HepG2 (cell line): ENCODE measurements around the gene TMEM156. TPM values are rescaled to one million over a fixed set of nuclear protein-coding genes. Genes with fewer than 3 reads are reported as not detected.
A peak's percentile ranks its signal among the peaks of the same experiment; 100 is the strongest.

ENCODE experiments used
- ATAC-seq: fragments of 200-7000 bp; cut with Tn5 transposase; 3 replicates; pipeline ENCODE4 v1.9.1; 2020; ENCODE audit warnings: mild to moderate bottlenecking, moderate library complexity
- BruUV-seq: library from RNA; stranded (reverse); fragments of 400-500 nt; replicated peaks from 2 replicates; lab custom pipeline; 2021; lab: Mats Ljungman, UMichigan
- CTCF ChIA-PET: fragments of 300-600 bp; formaldehyde crosslinking; extraction: SDS; loops from one replicate; lab custom pipeline; 2021; ENCODE audit warnings: low total read pairs, inconsistent platforms, low intra/inter-chr PET ratio; lab: Yijun Ruan, JAX
- POLR2A ChIA-PET: fragments of 350-600 bp; sonication (Branson Sonifier 250); formaldehyde crosslinking; loops from one replicate; lab custom pipeline; 2020; ENCODE audit warnings: antibody characterized with exemption, inconsistent platforms; lab: Yijun Ruan, JAX
- DNase-seq: peaks from one replicate; pipeline ENCODE4 v3.0.0-alpha.2; 2015; ENCODE audit warnings: low spot score
- FAIRE-seq: peaks from 3 replicates; lab custom pipeline; 2011; peaks lifted over from hg19 to GRCh38; lab: Jason Lieb, UNC
- H2AFZ ChIP-seq: one replicate; pipeline ENCODE4 v1.6.1; 2011; ENCODE audit warnings: low read length, inconsistent platforms
- H3K27ac ChIP-seq: fragments of 300-600 bp; 3 replicates; pipeline ENCODE4 v1.8.0; 2011; ENCODE audit warnings: mixed run types, mild to moderate bottlenecking, mixed read lengths, low read length, inconsistent platforms; ENCODE audit not compliant: insufficient read depth; ENCODE audit errors: extremely low read length
- H3K27me3 ChIP-seq, 2 experiments: fragments of 200-600 bp in 1 of 2; 2 replicates in 1 of 2; 3 replicates in 1 of 2; pipeline versions ENCODE4 v1.6.0 to v1.8.0; 2011; ENCODE audit warnings: low read length in 2 of 2, mild to moderate bottlenecking in 2 of 2, moderate library complexity in 2 of 2, inconsistent platforms in 1 of 2; ENCODE audit not compliant: insufficient read depth in 2 of 2, control insufficient read depth in 1 of 2
- H3K36me3 ChIP-seq, 2 experiments: fragments of 200-600 bp in 1 of 2; replicated peaks in 1 of 2; 2 replicates in 1 of 2; 3 replicates in 1 of 2; pipeline versions ENCODE4 v1.5.1 to v1.8.0; 2011; ENCODE audit warnings: low read length in 2 of 2, inconsistent platforms in 1 of 2; ENCODE audit not compliant: insufficient read depth in 2 of 2, control insufficient read depth in 1 of 2
- H3K4me1 ChIP-seq: 2 replicates; pipeline ENCODE4 v1.5.1; 2012; ENCODE audit warnings: low read length, inconsistent platforms; ENCODE audit not compliant: insufficient read depth
- H3K4me2 ChIP-seq: 2 replicates; pipeline ENCODE4 v1.6.0; 2011; ENCODE audit warnings: low read depth, low read length, inconsistent platforms
- H3K4me3 ChIP-seq, 3 experiments: fragments of 200-600 bp in 1 of 3; sonication (generic), shearing (Covaris generic) in 1 of 3; replicated peaks in 1 of 3; 2 replicates each; pipeline ENCODE4 v1.5.1; 2011 to 2016; ENCODE audit warnings: low read length in 3 of 3, inconsistent platforms in 2 of 3, low read depth in 2 of 3, mild to moderate bottlenecking in 2 of 3, control low read depth in 1 of 3, mixed read lengths in 1 of 3; ENCODE audit not compliant: insufficient read depth in 1 of 3
- H3K79me2 ChIP-seq: one replicate; pipeline ENCODE4 v1.6.1; 2011; ENCODE audit warnings: low read length, inconsistent platforms; ENCODE audit not compliant: insufficient read depth
- H3K9ac ChIP-seq: 2 replicates; pipeline ENCODE4 v1.6.0; 2011; ENCODE audit warnings: mild to moderate bottlenecking, low read depth, low read length, inconsistent platforms; ENCODE audit not compliant: insufficient read depth
- H3K9me3 ChIP-seq: 2 replicates; pipeline ENCODE4 v1.5.1; 2012; ENCODE audit warnings: mild to moderate bottlenecking, low read length
- H4K20me1 ChIP-seq: 2 replicates; pipeline ENCODE4 v1.6.0; 2011; ENCODE audit warnings: inconsistent platforms, mild to moderate bottlenecking, low read length, moderate library complexity; ENCODE audit not compliant: insufficient read depth
- CBX1 ChIP-seq: IDR thresholded peaks from one replicate; pipeline ENCODE4 v1.6.1; 2016; ENCODE audit warnings: antibody characterized with exemption, low read depth
- CBX2 ChIP-seq, 2 experiments: fragments of 200-600 bp in 1 of 2; sonication (generic); formaldehyde crosslinking in 1 of 2; IDR thresholded peaks; 2 replicates each; pipeline versions ENCODE4 v1.7.0 to v1.8.1; 2018 to 2022; ENCODE audit warnings: low read depth in 2 of 2, low read length in 1 of 2, mild to moderate bottlenecking in 1 of 2, missing genetic modification reagents in 1 of 2
- ETS1 ChIP-seq: sonication (generic); formaldehyde crosslinking; IDR thresholded peaks from 2 replicates; pipeline ENCODE4 v1.4.0; 2020; ENCODE audit warnings: missing genetic modification reagents
- FOXJ3 ChIP-seq: sonication (generic); formaldehyde crosslinking; IDR thresholded peaks from 2 replicates; pipeline ENCODE4 v1.4.0; 2020; ENCODE audit warnings: missing genetic modification reagents, mild to moderate bottlenecking, borderline replicate concordance
- GLI4 ChIP-seq: sonication (generic); formaldehyde crosslinking; IDR thresholded peaks from 2 replicates; pipeline ENCODE4 v1.5.1; 2020; ENCODE audit warnings: missing genetic modification reagents, mild to moderate bottlenecking, moderate library complexity, borderline replicate concordance
- HHEX ChIP-seq: IDR thresholded peaks from 2 replicates; pipeline ENCODE4 v1.6.1; 2016; ENCODE audit warnings: control low read depth
- IRF2 ChIP-seq: IDR thresholded peaks from 2 replicates; pipeline ENCODE4 v1.6.1; 2018; ENCODE audit warnings: missing genetic modification reagents, missing compliant biosample characterization
- JUN ChIP-seq: sonication (generic); formaldehyde crosslinking; IDR thresholded peaks from 2 replicates; pipeline ENCODE4 v1.4.0; 2020; ENCODE audit warnings: mild to moderate bottlenecking, missing genetic modification reagents
- RNF219 ChIP-seq: sonication (generic); formaldehyde crosslinking; IDR thresholded peaks from 2 replicates; pipeline ENCODE4 v1.5.0; 2020; ENCODE audit warnings: mild to moderate bottlenecking, missing genetic modification reagents
- SMARCE1 ChIP-seq: fragments of 450-650 bp; IDR thresholded peaks from 2 replicates; pipeline ENCODE4 v1.6.1; 2017; ENCODE audit warnings: borderline replicate concordance
- ZBTB7A ChIP-seq: sonication (generic); formaldehyde crosslinking; IDR thresholded peaks from 2 replicates; pipeline ENCODE4 v1.8.0; 2022; ENCODE audit warnings: mild to moderate bottlenecking, missing genetic modification reagents
- ZC3H13 ChIP-seq: sonication (generic); formaldehyde crosslinking; IDR thresholded peaks from 2 replicates; pipeline ENCODE4 v1.8.1; 2023; ENCODE audit warnings: mild to moderate bottlenecking, missing genetic modification reagents, moderate library complexity
- ZMAT3 ChIP-seq: sonication (generic); formaldehyde crosslinking; conservative IDR thresholded peaks from 2 replicates; pipeline ENCODE4 v1.7.0; 2021; ENCODE audit warnings: missing genetic modification reagents
- ZNF451 ChIP-seq: sonication (generic); formaldehyde crosslinking; IDR thresholded peaks from 2 replicates; pipeline ENCODE4 v1.5.0; 2020; ENCODE audit warnings: mild to moderate bottlenecking, missing genetic modification reagents
- ZNF652 ChIP-seq: IDR thresholded peaks from 2 replicates; pipeline ENCODE4 v1.6.1; 2016; ENCODE audit warnings: low read depth, borderline replicate concordance
- WGBS: methylation state at CpG from one replicate; pipeline ENCODE4 v1.1.6; 2017; ENCODE audit warnings: low lambda C conversion rate; 5-methylcytosine and 5-hydroxymethylcytosine counted together
- in situ Hi-C: cut with HindIII; loops from 2 replicates; pipeline ENCODE4 v1.10.0; 2017; ENCODE audit warnings: low pct_unique_long_range_greater_than_20kb; ENCODE audit not compliant: extremely low pct_ligation_motif_present
- intact Hi-C: fragments of 100-400 bp; cut with micrococcal nuclease; formaldehyde crosslinking; loops from one replicate; pipeline ENCODE4 v1.10.0; 2022; ENCODE audit not compliant: unreplicated experiment
- polyA plus RNA-seq, 8 experiments: library from polyadenylated mRNA; depleted of rRNA in 3 of 8; stranded (reverse) in 7 of 8; unstranded in 1 of 8; fragments of >200 nt; fragmentation: Illumina TruSeq in 4 of 8; extraction: Trizol in 4 of 8; gene quantifications; 2 replicates each; pipeline versions ENCODE4 v1.2.1 to v1.2.3, GENCODE V29; 2011 to 2016; ENCODE audit warnings: low read depth in 4 of 8, missing spikeins in 1 of 8, mixed read lengths in 1 of 8; ENCODE audit not compliant: insufficient read depth in 1 of 8
- total RNA-seq, 5 experiments: library from RNA; depleted of rRNA; stranded (reverse); fragments of >200 nt; fragmentation: Illumina TruSeq; extraction: Trizol; gene quantifications; 2 replicates each; pipeline ENCODE4 v1.2.3, GENCODE V29; 2016; ENCODE audit warnings: low read depth in 1 of 5

TMEM156 gene
- total and polyA plus RNA-seq, 2 of the 13 experiments (the other 11 are each of a cell fraction or from before 2014, with no cell fraction given) = 1.6 TPM; not detected in 1

GRCh38 chr4:39062094-39062769, 30.0 kb upstream of the TMEM156 start, which contains the start of gene KLHL5:
TSS of gene KLHL5 (plus strand) at chr4:39062232. CDS start at chr4:39062653, 421 bp downstream.
- H3K4me2 ChIP-seq = no peak within 1 kb of the TSS
- no peak for ATAC-seq
- H3K79me2 ChIP-seq = peaks cover 28% of the 10 kb centered on the region
- POLR2A ChIA-PET = no interaction called here
- BruUV-seq = no TSS peak
- no peak within 1 kb of the TSS for H3K4me3 ChIP-seq
- no peaks in the 10 kb centered on the region for H3K27me3 ChIP-seq
- no peaks in the 10 kb centered on the region; a peak in 1 of 5 replicates for H3K36me3 ChIP-seq
- H3K4me1 ChIP-seq = peaks cover 13% of the 10 kb centered on the region
- no peak within 1 kb of the TSS for H3K27ac ChIP-seq
- DNase-seq = no peak
- no peak within 1 kb of the TSS for H3K9ac ChIP-seq
- CTCF ChIA-PET = no interaction called here
- no peak for FAIRE-seq
- no peaks in the 10 kb centered on the region for H3K9me3 ChIP-seq
- 84% methylated on average over 7 of the region's 7 CpGs for WGBS
- intact Hi-C loops = no loop called here
- in situ Hi-C loops = no loop called here
- no peak within 1 kb of the TSS for H2AFZ ChIP-seq
- H4K20me1 ChIP-seq = no peaks in the 10 kb centered on the region
- peak; percentile 65; the same call in 1 of the 2 replicates for TF ChIP-seq ZNF652
- no peak for TF ChIP-seq IRF2 (CRISPR knock-in tag)

- in situ Hi-C loops (no loop called here), intact Hi-C loops (no loop called here)
- H3K79me2 ChIP-seq = peaks cover 30% of the 10 kb centered on the region
- no peaks in the 10 kb centered on the region for H3K27me3 ChIP-seq
- DNase-seq (no peak), FAIRE-seq (no peak), ATAC-seq (no peak)
- H3K4me1 ChIP-seq = peaks cover 13% of the 10 kb centered on the region
- H4K20me1 ChIP-seq = no peaks in the 10 kb centered on the region
- no peak overlapping the region for H2AFZ ChIP-seq
- WGBS = 100% methylated on average over 1 of the region's 1 CpG
- no peak overlapping the region for H3K4me3 ChIP-seq
- no peak overlapping the region for H3K4me2 ChIP-seq
- H3K27ac ChIP-seq = no peak overlapping the region
- H3K36me3 ChIP-seq = no peaks in the 10 kb centered on the region; a peak in 1 of 5 replicates
- ChIA-PET POLR2A (interaction anchor here (1.7 kb wide), 1 partner anchor 15 kb away, joined by 4 read pairs; no protein-coding TSS in a partner anchor), CTCF (no interaction called here)
- H3K9me3 ChIP-seq = no peaks in the 10 kb centered on the region
- no peak overlapping the region for H3K9ac ChIP-seq
- BruUV-seq = no TSS peak
- TF ChIP-seq CBX1 (no peak), RNF219 (CRISPR knock-in tag) (no peak), ZC3H13 (CRISPR knock-in tag) (no peak), ETS1 (CRISPR knock-in tag) (no peak), JUN (CRISPR knock-in tag) (no peak), ZBTB7A (no peak), FOXJ3 (CRISPR knock-in tag) (no peak), ZMAT3 (CRISPR knock-in tag) (no peak), GLI4 (CRISPR knock-in tag) (no peak), CBX2 (IDR thresholded peaks at IDR 0.05; ENCODE audit: low read depth, low read length) (no peak), CBX2 (CRISPR knock-in tag; IDR thresholded peaks at IDR 0.05; ENCODE audit: low read depth) (no peak), ZNF451 (CRISPR knock-in tag) (no peak), SMARCE1 (no peak), HHEX (CRISPR knock-in tag) (no peak)
These were observed 29.2 kb upstream of the TMEM156 start for GRCh38 chr4:39061457-39061856.
